Measurements from ENCODE around the gene ERBIN.
A peak's percentile ranks its signal among the peaks of the same experiment; 100 is the strongest.

Gene ERBIN

GRCh38 chr5:66089384-66089783 lies 163.0 kb downstream of the ERBIN start:
- no peak for DNase-seq (ENCODE audit: insufficient read length)
- FAIRE-seq, result no peak
- no peak for TF ChIP-seq POLR2AphosphoS5 (IDR thresholded peaks at IDR 0.05; ENCODE audit: low read depth, low read length)
- no peak for TF ChIP-seq TAF1 (IDR thresholded peaks at IDR 0.05; ENCODE audit: borderline replicate concordance, low read depth, low read length)
- TF ChIP-seq POLR2A (IDR thresholded peaks at IDR 0.05; ENCODE audit: low read depth, low read length), result no peak

DNA sequence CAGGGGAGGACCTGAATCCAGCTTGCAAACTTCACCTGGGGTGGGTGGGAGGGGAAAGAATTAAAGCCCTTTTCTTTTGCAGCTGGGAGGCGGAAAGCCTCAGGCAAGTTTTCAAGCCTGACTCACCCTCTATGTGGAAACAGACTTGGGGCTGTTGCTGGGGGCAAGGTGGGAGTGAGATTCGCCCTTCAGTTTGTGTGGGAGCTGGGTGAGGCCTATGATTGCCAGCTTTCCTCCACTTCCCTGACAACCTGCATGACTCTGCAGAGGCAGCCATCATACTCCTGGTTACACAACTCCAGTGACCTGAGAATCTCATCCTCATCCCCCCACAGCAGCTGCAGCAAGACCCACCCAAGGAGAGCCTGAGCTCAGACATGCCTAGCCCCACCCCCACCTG lies 174.5 kb downstream of the ERBIN start:
- DNase-seq (ENCODE audit: insufficient read length) (no peak), FAIRE-seq (no peak)
- no peak for TF ChIP-seq POLR2AphosphoS5 (IDR thresholded peaks at IDR 0.05; ENCODE audit: low read depth, low read length)
- no peak for TF ChIP-seq POLR2A (IDR thresholded peaks at IDR 0.05; ENCODE audit: low read depth, low read length)
- TF ChIP-seq TAF1 (IDR thresholded peaks at IDR 0.05; ENCODE audit: borderline replicate concordance, low read depth, low read length), result no peak

- FAIRE-seq (no peak), DNase-seq (ENCODE audit: insufficient read length) (no peak)
- TF ChIP-seq POLR2AphosphoS5 (IDR thresholded peaks at IDR 0.05; ENCODE audit: low read depth, low read length) (no peak), POLR2A (IDR thresholded peaks at IDR 0.05; ENCODE audit: low read depth, low read length) (no peak), TAF1 (IDR thresholded peaks at IDR 0.05; ENCODE audit: borderline replicate concordance, low read depth, low read length) (no peak)
Measured at GRCh38 chr5:66113160-66113559, 186.8 kb downstream of the ERBIN start.

GRCh38 chr5:66118304-66118703 lies 191.9 kb downstream of the ERBIN start:
- TF ChIP-seq POLR2AphosphoS5 (IDR thresholded peaks at IDR 0.05; ENCODE audit: low read depth, low read length), result no peak
- TF ChIP-seq POLR2A (IDR thresholded peaks at IDR 0.05; ENCODE audit: low read depth, low read length), result no peak
- no peak for TF ChIP-seq TAF1 (IDR thresholded peaks at IDR 0.05; ENCODE audit: borderline replicate concordance, low read depth, low read length)
- FAIRE-seq, result peak; percentile 27
- no peak for DNase-seq (ENCODE audit: insufficient read length)

GRCh38 chr5:66122379-66123034 lies 196.1 kb downstream of the ERBIN start:
- FAIRE-seq (no peak), DNase-seq (ENCODE audit: insufficient read length) (no peak)
- TF ChIP-seq POLR2A (IDR thresholded peaks at IDR 0.05; ENCODE audit: low read depth, low read length) (no peak), POLR2AphosphoS5 (IDR thresholded peaks at IDR 0.05; ENCODE audit: low read depth, low read length) (no peak), TAF1 (IDR thresholded peaks at IDR 0.05; ENCODE audit: borderline replicate concordance, low read depth, low read length) (no peak)

GRCh38 chr5:66129144-66129543 lies 202.8 kb downstream of the ERBIN start:
- no peak for TF ChIP-seq TAF1 (IDR thresholded peaks at IDR 0.05; ENCODE audit: borderline replicate concordance, low read depth, low read length)
- no peak for TF ChIP-seq POLR2AphosphoS5 (IDR thresholded peaks at IDR 0.05; ENCODE audit: low read depth, low read length)
- TF ChIP-seq POLR2A (IDR thresholded peaks at IDR 0.05; ENCODE audit: low read depth, low read length), result no peak
- DNase-seq (ENCODE audit: insufficient read length), result no peak
- no peak for FAIRE-seq

DNA sequence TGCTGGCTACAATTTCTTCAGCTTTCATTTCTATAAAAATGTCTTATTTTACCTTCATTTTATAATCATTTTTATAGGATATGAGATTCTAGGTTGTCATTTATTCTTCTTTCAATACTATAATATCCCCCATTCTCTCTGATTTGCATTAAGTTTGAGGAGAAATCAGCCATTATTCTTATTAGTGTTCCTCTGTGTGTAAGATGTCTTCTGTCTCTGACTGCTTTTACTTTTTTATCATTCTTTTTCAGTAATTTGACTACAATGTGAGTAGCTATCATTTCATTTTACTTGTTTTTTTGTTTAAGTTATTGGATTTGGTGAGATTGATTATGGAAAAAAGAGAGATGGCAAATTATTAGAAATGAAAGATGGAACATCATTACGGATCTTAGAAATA lies 204.1 kb downstream of the ERBIN start:
- TF ChIP-seq POLR2A (IDR thresholded peaks at IDR 0.05; ENCODE audit: low read depth, low read length) (no peak), POLR2AphosphoS5 (IDR thresholded peaks at IDR 0.05; ENCODE audit: low read depth, low read length) (no peak), TAF1 (IDR thresholded peaks at IDR 0.05; ENCODE audit: borderline replicate concordance, low read depth, low read length) (no peak)
- no peak for FAIRE-seq
- no peak for DNase-seq (ENCODE audit: insufficient read length)
